GM21619 (cell line): ENCODE results near the gene ATG13.

Experiments used
- ATAC-seq: cut with Tn5 transposase; IDR thresholded peaks from one replicate; pipeline ENCODE4 v1.9.1; 2021; ENCODE audit not compliant: unreplicated experiment

The ATG13 gene

DNA sequence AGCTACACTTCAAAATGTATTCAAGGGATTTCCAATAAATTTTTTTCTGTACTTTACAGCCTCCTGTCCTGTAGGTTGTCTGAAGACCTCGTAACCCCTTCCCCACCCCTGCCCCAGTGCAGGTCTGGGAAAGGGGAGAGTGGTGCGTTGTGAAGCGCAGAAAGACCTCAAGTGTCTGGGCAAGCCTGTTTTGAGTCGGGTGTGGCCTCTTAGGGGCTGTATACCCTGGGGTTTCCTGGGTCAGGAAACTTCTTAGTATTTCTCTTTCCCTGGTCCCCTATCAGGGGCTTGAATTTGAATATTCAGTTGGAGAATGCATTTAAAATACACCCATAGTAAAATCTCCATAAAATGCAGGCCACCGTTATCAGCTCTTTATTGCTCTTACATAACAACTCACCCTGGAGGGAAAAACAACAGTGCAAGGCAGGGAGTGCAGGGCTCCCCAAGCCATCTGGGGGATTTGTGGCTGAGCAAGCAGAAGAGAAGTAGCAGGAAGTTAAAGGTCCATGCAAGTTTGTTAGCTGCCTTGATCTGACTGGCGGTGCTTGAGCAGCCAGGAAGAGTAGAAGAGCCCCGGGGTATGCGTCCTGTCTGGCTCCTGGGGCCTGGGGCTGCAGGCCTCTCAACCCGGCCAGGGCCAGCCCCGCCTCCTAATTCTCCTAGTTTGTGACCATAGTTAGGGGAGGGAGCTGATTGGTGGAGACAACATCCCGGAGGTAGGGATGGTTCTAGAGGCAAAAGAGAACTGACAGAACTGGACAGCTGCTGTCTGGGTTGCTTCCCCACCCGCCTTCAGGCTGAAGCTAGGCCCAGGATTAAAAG, 57.3 kb downstream of the ATG13 start:
- ATAC-seq, result no peak

DNA sequence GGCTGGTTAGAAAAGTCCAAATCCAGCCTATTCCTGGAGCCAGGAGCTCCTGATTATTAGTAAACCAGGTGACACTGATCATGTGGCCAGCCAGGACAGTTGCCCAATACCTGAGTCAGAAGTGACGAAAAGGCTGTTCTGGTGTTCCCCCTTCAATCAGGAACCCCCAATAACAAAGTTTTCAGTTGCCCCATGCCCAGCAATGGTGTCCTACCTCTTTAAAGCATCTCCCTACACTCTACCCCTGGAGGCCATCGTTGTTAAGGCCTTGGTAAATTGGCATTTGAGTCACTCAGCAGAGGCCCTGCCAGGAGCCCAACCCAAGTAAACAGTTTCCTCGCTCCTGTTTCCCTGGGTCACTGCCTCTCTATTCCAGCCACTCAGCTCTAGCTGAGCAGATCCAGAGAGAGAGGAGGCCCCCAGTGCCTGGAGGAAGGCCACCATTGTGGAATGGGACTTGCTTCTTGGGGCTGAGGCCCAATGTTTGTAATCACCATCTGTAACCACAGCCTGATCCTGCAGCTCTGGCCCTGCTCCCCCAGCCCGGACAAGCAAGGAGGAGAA, 58.0 kb downstream of the ATG13 start:
- ATAC-seq, result no peak

DNA sequence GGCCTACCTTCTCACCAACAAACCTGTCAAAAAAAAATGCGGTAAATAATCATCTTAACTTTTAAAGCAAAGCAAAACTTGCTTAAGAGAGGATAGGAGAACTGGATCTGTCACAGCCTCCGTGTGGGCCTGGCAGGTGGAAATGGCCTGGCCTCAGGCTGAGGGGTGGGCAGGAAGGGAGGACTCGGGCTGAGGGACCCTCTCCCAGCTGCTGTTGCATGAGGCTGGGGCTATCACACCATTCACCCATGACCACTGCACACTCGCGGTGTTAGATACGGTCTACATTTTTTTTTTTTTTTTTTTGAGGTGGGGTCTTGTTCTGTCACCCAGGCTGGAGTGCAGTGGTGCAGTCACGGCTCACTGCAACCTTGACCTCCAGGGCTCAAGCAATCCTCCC, 58.6 kb downstream of the ATG13 start:
- no peak for ATAC-seq

DNA sequence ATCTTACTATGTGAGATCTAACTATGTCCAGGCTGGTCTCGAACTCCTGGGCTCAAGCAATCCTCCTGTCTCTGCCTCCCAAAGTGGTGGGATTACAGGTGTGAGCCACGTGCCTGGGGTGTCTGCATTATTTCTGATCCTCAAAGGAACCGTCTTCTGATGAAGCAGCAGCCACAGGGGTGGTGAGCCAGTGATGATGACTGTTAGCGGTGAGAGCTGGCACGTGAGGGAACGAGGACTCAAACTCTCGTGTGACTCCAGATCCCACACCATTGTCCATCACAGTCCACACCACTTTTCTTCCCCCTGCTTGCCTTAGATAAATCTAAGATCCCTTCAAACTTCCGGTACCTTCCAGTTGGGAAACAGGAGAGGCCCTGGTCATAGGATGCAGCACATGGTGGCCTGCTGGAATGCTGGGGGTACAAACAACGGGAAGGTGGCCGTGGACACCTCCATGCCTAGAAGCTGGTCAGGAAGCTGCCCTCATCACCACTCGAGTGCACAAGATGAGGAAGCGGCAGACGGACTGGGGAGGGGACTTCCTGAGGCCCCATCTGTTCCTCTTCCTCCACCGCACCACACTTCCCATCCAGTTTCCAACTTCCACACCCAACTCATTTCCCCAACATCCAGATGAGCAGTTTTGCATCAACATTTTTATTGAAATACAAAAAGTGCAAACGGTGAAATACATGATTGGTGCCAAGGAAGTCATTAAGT, 59.2 kb downstream of the ATG13 start:
- no peak for ATAC-seq

DNA sequence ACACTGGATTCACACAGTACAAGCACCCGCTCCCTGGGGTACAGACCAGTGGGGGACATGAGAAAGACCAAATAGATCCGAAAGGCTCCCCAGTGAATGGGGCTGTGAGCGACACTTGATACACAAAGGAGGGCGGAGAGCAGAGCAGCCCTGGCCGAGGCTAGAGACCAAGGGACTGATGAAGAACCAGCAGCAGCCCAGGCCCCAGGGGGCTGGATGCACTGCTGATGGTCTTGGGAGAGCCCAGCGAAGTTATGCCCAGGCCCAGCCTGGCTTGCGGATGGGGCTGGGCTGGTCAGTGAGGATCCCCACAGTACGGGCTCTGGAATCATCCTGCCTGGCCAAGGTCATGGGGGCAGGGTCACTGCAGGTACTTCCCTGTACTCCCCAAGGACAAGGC, 59.8 kb downstream of the ATG13 start:
- no peak for ATAC-seq

DNA sequence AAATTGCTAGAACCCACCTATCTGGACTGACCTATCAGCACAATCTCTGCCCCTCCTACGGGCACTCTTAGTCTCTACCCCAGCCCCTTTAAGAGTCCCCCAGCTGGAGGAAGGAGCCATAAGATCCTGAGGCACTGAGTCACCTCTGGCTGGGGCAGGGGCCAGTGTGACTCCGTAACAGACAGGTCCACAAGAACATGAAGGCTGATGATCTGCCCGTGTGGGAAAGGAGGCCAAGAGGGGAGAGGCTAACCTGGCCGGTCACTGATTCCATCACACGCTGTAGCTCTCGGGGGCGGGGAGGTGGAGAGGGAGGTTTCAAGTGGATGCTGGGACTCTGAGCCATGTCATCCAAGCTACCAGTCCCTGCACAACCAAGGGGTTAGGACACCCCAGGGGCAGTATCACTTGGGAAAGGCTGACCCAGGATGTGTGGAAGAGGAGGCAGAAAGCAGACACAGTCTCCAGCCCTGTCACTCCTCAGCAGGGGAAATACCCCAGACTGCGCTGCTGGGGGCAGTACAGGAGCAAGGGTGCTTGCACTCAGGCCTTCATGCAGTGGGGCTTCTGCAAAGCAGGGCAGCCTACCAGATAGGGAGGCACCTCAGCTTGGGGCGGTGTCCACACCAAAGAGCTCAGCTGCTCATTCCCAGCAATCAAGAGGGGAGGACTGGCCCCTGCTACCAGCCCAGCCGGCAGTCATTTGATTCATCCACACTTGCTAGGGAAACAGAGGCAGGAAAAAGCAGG, 60.8 kb downstream of the ATG13 start:
- no peak for ATAC-seq

DNA sequence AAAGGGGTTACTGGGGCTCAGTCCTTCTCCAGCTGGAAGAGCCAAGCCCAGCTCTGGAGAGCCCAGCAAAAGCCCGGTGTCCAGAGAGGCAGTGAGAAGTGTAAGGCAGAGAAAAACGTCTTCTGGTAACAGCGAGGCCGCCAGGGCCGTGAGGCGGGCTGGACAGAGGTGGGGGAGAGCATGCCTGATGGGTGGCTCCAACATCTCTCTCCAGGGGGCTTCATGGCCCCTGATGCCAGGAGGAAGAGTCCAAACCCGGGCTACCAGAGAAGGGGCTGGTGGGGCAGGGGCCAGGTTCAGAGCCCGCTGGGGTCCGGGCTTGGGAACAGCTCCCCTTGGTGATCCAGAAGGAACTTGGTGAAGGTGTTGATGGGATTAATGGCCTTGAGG, 61.4 kb downstream of the ATG13 start:
- ATAC-seq, result no peak

DNA sequence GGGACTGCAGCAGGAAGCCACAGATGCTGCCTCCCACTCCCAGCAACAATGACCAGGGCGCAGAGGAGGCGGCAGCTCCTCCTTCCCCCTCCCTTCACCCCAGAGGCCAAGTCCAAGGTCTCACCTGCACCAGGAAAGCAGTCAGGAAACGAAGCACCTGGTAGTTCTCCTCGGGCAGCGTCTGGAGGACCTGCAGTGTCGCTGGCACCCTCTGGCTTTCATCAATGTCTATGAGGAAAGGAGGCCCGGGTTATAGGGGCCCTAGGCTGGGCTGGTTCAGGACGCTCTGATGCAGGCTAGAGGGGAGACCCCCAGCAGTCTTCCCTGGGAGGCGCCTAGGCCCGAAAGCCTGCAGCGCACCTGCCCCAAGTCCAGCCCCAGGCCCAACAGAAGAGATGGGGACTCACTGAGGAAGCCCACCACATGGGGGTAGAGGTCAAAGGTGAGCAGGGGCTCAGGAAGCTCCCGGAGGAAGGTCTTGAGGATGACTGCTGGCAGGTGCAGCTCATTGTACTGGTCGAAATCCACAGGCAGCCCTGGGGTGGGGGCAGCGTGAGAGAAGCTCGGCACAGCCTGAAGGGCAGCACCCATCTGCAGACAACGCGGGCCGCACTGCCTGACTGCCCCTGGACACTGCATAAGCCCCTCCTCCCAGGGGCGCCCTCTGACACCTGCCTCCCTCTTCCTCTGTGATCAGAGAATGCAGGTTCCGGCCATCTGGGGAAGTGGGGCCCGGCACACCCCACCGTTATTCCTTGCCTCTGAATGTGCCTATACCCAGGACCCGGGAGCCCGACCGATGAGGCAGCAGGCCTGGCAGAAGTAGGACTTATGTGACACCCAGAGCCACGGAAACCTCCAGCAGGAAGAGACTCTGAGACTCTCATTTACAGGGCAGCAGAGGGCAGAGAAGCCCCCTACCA, 62.1 kb downstream of the ATG13 start:
- ATAC-seq, result no peak

DNA sequence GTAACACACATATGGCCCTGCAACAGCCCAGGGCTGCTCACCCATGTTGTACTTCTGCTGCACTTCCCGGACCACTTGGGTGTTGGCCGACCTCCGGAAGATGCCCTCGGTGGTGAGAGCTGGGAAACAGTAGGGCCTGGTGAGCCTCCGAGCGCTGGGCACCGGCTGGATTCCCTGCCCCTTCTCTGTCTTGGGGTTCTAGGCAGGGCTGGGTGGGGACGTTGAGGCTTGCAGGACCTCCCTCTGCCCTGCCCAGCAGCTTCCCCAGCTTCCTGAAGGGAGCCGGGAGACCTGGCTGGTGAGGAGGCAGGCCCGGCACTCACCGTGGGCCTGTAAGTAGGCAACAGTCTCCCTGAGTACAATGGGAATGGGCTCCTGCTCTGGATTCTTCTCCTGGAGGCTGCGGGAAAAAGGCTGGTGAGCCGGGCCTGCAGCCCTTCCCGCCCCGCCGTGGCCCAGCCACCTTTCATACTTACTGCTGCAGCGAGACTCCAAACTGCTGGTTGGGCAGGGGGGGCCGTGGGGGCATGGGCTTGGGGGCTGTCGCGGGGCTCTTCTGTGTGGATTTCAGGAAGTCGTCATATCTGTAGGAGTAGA, 62.9 kb downstream of the ATG13 start:
- ATAC-seq, result no peak

DNA sequence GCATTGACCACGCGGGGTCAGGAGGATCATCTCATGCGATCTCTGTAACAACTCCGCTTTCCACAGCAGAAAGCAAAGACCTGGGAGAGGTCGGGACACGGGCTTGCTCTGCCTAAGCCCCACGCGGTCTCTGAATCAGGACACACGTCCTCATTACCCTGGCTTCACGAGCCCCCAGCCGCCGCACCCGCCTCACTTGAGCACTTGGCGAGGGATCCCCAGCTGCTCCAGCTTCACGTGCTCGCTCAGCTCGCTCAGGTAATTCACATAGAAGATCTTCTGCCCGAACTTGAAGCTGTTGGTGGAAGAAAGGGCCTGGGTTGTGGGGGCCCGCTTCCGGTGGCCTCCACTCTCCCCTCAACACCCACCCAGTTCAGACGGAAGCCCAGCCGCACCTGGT, 63.5 kb downstream of the ATG13 start:
- no peak for ATAC-seq

DNA sequence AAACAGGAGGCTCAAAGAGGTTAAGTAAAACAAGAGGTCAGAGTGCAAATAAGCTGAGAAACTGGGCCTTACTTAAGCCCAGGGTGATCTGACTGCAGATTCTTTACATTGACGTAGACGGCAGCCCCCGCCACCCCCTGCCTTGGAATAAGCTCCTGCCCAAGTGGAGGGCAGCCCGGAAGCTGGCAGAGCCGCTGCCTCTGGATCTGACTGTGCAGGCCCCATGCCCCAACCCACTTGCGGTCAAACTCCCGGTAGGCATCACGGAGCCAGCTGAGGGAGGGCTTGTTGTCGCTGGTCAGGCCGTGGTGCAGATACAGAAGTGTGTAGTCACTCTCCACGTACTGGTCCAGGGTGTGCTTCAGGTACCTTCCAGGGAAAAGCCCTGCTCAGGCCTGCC, 64.5 kb downstream of the ATG13 start:
- ATAC-seq, result no peak

DNA sequence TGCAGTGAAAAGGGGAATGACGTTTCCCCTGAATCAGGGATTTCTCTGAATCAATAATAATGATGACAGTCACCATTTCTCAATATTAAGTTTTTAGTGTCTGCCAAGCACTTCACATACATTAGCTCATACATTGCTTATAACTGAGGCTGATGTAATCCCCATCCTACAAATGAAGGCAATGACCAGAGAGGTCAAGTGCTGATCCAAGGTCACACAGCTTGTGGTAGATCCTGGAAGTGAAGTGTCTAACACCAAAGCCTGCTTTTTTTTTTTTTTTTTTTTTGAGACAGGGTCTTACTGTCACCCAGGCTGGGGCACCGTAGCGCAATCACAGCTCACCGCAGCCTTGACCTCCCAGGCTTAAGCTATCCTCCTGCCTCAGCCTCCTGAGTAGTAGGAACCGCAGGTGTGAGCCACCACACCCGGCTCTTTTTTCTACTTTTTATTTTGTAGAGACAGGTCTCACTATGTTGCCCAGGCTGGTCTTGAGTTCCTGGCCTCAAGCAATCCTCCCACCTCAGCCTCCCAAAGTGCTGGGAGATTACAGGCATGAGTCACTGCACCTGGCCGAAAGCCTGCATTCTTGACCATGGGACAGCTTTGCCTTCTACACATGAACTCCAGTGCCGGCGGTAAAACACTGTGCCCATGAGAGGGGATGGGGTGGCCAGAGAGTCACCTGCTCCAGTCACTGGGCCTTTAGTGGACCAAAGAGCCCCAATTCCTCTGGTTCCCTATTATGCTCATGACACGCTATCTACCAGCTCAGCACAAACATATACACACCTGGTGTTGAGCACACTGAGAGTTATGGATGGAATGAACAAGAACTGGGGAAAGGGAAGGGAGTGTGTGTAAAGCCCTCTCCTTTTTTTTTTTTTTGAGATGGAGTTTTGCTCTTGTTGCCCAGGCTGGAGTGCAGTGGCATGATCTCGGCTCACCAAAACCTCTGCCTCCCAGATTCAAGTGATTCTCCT, 65.7 kb downstream of the ATG13 start:
- no peak for ATAC-seq

DNA sequence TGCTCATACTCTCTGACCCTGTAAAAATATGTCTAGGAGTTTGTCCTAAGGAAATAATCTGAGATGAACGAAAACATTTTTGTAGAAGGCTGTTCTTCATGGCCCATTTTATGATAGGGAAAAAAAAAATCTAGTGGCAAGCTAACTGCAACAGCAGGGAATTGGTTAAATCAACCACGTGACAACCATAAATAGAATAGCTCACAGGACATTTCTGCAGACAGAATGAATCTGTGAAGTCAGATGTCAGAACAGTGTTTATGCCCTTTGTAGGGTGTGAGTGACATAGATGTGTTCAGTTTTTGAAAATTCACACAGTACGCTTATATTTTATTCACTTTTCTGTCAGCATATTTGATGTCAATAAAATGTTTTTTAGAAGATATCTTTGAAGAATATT, 67.0 kb downstream of the ATG13 start:
- no peak for ATAC-seq

DNA sequence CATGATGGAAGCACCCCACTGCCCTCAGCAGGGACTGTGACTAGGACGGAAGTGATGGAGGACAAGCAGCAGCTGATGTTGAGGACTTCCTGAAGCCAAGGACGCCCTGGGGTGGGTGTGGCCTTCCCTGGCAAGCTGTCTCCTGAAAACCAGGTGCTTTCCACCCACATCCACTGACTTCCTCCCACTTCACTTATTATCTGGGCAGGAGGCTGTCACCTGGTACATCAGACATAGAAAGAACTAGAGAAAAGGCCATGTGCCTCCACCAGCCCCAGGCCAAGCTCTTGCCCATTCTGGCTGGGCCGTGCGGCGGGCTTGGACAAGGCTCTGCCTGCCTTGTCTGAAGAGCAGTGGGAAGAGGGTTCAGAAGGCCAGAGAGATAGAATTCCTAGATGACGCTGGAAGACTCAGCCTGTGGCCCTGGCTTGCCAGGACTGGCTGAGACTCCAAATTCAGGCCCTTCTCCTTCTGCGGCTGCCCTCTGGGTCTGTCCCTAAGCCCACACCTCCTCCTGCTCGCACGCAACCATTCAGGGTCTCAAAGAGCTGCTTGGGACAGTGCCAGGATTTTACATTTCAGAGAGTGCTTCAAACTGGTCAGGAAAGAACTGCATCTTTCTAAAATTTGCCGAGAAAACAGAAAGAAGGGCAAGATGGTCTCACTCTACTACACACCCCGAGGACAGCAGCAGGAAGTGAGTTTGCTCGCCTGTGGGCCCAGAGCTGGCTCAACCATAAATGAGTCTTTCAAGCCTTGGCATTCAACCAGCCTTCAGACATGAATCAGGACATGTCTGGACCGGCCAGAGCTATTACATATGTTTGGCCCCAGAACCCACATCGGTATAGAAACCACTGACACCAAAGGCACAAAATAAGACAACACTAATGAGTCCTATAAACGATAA, 69.8 kb downstream of the ATG13 start:
- no peak for ATAC-seq

DNA sequence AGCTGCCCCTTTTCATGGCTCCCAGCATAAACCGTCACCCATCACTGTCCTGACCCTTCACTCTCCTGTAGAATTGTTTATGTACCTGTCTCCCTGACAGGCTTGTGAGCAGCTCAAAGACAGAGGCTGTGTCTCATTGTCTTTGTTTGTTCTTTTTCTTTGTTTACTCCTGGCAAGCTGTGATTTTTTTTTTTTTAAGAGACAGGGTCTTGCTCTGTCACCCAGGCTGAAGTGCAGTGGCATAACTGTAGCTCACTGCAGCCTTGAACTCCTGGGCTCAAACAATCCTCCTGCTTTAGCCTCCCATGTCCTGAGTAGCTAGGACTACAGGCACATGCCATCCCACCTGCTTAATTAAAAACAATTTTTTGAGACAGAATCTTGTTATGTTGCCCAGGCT, 73.3 kb downstream of the ATG13 start:
- ATAC-seq, result no peak

DNA sequence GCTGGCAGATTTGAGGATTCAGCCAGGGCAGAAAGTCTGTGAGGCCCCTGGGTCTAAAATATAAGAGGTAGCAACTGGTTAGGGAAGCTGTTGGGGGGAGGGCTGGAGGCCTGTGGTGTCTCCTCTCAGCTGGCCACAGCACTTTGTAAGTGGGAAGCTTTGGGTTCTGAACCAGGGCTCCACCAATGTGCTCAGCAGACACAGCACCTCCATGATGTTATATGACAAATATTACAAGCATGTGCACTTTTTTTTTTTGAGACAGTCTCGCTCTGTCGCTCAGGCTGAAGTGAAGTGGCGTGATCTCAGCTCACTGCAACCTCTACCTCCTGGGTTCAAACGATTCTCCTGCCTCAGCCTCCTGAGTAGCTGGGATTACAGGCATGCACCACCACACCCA, 75.1 kb downstream of the ATG13 start:
- ATAC-seq, result no peak

DNA sequence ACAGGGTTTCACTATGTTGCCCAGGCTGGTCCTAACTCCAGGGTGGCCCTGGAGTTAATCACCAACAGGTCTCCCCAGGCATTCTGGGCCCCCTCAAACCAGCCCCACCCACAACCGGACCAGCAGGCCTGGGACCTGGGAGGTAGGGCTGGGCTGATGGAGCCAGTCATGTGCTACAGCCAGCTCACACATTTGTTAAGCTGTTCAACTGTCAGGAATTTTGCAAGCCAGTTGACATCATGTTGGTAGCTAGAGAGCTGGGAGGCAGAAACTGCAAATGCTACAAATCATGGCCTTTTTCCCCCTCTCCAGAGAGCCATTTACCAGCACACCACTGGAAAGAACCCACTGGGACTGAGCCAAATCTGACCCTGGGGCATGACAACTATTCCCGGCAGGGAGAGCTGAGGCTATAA, 76.3 kb downstream of the ATG13 start:
- no peak for ATAC-seq

DNA sequence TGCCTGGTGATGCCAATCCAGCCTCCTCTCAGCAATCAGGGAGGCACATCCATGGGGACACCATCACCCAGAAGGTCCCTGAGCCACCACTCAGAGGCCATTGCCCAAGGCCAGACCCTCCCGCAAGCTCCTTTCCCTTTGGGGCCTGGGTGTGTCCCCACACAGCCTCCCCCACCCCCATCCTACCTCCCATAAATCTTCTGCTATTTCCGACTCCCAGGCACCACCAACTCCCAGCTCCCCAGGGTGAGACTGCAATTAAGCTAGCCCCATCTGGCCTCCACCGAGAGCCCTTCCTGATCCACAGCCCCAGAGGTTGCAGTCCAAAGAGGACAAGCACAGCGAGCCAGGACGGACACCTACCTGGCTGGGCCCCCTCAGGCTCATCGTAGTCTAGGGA, 76.7 kb downstream of the ATG13 start:
- ATAC-seq, result no peak
